ENCODE data around the gene CELF4. TPM values are rescaled to one million over a fixed set of nuclear protein-coding genes. Genes with fewer than 3 reads are reported as not detected.

The CELF4 gene
- total and polyA plus RNA-seq, 5 donors from 2014 or later, result 0.08 to 0.30 (median 0.08) TPM; not detected in 2

GRCh38 chr18:37598966-37599896 is 33.6 kb upstream of the CELF4 start:
- ATAC-seq (ENCODE audit: low read depth in 2 of 2), result no peak
- H3K27ac Mint-ChIP-seq, result no peak overlapping the region
- no peak overlapping the region for H3K4me3 Mint-ChIP-seq
- H3K4me1 Mint-ChIP-seq, result no peaks in the 10 kb centered on the region
- Histone ChIP-seq H3K36me3 (ENCODE audit: control insufficient read depth, insufficient read depth, low read length) (no peaks in the 10 kb centered on the region), H3K9me3 (ENCODE audit: control insufficient read depth in 2 of 2, low read length in 2 of 2) (no peaks in the 10 kb centered on the region), H3K4me1 (ENCODE audit: control insufficient read depth, insufficient read depth, low read length, poor library complexity, severe bottlenecking) (no peaks in the 10 kb centered on the region), H3K27ac (ENCODE audit: insufficient read depth, low read length, poor library complexity, severe bottlenecking) (no peak overlapping the region), H3K4me3 (ENCODE audit: low read depth, low read length) (no peak overlapping the region), H3K27me3 (ENCODE audit: control insufficient read depth, insufficient read depth, low read length) (no peaks in the 10 kb centered on the region)
- H3K27me3 Mint-ChIP-seq, result no peaks in the 10 kb centered on the region
- no peaks in the 10 kb centered on the region for H3K36me3 Mint-ChIP-seq
- DNase-seq, result no peak
- H3K9me3 Mint-ChIP-seq, result peaks cover 0 to 7% (median 3%) of the 10 kb centered on the region in 7 donors

DNA sequence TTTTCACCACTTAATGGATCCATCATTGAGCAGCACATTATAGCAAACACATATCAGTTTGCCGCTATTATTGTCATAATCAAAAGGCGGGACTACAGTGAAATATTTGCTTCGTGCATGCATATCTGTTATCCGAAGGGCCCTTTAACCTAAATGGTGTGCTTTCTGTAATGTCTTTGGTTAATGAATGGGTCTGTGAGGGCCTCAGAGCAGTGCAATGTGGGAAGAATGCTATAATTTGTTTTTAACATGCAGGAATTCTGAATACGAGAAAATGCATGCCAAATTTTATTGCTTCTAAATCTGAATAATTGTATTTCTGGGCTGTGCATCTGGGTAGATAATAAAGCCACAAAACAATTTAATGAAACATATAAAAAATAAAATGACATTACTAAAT is 32.8 kb upstream of the CELF4 start:
- H3K9me3 ChIP-seq (ENCODE audit: control insufficient read depth in 2 of 2, low read length in 2 of 2), result no peaks in the 10 kb centered on the region
- H3K4me3 ChIP-seq (ENCODE audit: low read depth, low read length), result no peak overlapping the region
- no peaks in the 10 kb centered on the region for H3K36me3 ChIP-seq (ENCODE audit: control insufficient read depth, insufficient read depth, low read length)
- H3K4me1 ChIP-seq (ENCODE audit: control insufficient read depth, insufficient read depth, low read length, poor library complexity, severe bottlenecking), result no peaks in the 10 kb centered on the region
- Mint-ChIP-seq H3K4me3 (no peak overlapping the region), H3K4me1 (no peaks in the 10 kb centered on the region), H3K9me3 (peaks cover 0 to 7% (median 0%) of the 10 kb centered on the region in 7 donors), H3K36me3 (no peaks in the 10 kb centered on the region), H3K27ac (no peak overlapping the region), H3K27me3 (no peaks in the 10 kb centered on the region)
- H3K27me3 ChIP-seq (ENCODE audit: control insufficient read depth, insufficient read depth, low read length), result no peaks in the 10 kb centered on the region
- H3K27ac ChIP-seq (ENCODE audit: insufficient read depth, low read length, poor library complexity, severe bottlenecking), result no peak overlapping the region
- DNase-seq (no peak), ATAC-seq (ENCODE audit: low read depth in 2 of 2) (no peak)

GRCh38 chr18:37590346-37590745 is 24.7 kb upstream of the CELF4 start:
- Mint-ChIP-seq H3K27ac (no peak overlapping the region), H3K27me3 (no peaks in the 10 kb centered on the region), H3K4me3 (no peak overlapping the region), H3K4me1 (no peaks in the 10 kb centered on the region), H3K36me3 (no peaks in the 10 kb centered on the region), H3K9me3 (peaks cover 0 to under 1% (median 0%) of the 10 kb centered on the region in 7 donors)
- H3K27ac ChIP-seq (ENCODE audit: insufficient read depth, low read length, poor library complexity, severe bottlenecking), result no peak overlapping the region
- no peaks in the 10 kb centered on the region for H3K4me1 ChIP-seq (ENCODE audit: control insufficient read depth, insufficient read depth, low read length, poor library complexity, severe bottlenecking)
- no peaks in the 10 kb centered on the region for H3K36me3 ChIP-seq (ENCODE audit: control insufficient read depth, insufficient read depth, low read length)
- H3K27me3 ChIP-seq (ENCODE audit: control insufficient read depth, insufficient read depth, low read length), result no peaks in the 10 kb centered on the region
- H3K9me3 ChIP-seq (ENCODE audit: control insufficient read depth in 2 of 2, low read length in 2 of 2), result no peaks in the 10 kb centered on the region
- no peak overlapping the region for H3K4me3 ChIP-seq (ENCODE audit: low read depth, low read length)
- DNase-seq (no peak), ATAC-seq (ENCODE audit: low read depth in 2 of 2) (no peak)

DNA sequence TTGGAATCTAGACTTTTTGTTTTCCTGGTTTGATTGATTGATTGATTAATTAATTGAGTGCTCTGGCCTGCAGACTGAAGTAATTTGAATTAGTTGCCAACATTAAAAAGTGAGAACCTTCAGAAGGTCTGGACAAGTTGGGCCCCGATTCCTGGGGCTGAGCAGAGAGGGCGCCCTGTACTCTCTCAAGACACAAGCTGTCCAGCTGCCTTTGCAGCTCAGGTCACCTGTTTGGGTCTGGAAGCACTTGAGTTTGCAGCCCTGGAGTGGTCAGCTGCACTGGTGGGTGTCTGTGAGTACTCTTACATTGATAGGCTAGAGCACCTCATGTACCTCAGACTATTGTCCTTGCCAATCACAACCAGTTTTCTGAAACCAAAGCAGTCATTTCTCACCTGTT is 22.7 kb upstream of the CELF4 start:
- H3K36me3 Mint-ChIP-seq, result no peaks in the 10 kb centered on the region
- no peaks in the 10 kb centered on the region for H3K27me3 Mint-ChIP-seq
- Histone ChIP-seq H3K9me3 (ENCODE audit: control insufficient read depth in 2 of 2, low read length in 2 of 2) (no peaks in the 10 kb centered on the region), H3K27ac (ENCODE audit: insufficient read depth, low read length, poor library complexity, severe bottlenecking) (no peak overlapping the region), H3K4me1 (ENCODE audit: control insufficient read depth, insufficient read depth, low read length, poor library complexity, severe bottlenecking) (no peaks in the 10 kb centered on the region), H3K36me3 (ENCODE audit: control insufficient read depth, insufficient read depth, low read length) (no peaks in the 10 kb centered on the region), H3K4me3 (ENCODE audit: low read depth, low read length) (no peak overlapping the region), H3K27me3 (ENCODE audit: control insufficient read depth, insufficient read depth, low read length) (no peaks in the 10 kb centered on the region)
- H3K4me1 Mint-ChIP-seq, result no peaks in the 10 kb centered on the region
- no peak overlapping the region for H3K4me3 Mint-ChIP-seq
- DNase-seq (no peak), ATAC-seq (ENCODE audit: low read depth in 2 of 2) (no peak)
- H3K9me3 Mint-ChIP-seq, result peaks cover 0 to 1% (median 0%) of the 10 kb centered on the region in 7 donors
- no peak overlapping the region for H3K27ac Mint-ChIP-seq

DNA sequence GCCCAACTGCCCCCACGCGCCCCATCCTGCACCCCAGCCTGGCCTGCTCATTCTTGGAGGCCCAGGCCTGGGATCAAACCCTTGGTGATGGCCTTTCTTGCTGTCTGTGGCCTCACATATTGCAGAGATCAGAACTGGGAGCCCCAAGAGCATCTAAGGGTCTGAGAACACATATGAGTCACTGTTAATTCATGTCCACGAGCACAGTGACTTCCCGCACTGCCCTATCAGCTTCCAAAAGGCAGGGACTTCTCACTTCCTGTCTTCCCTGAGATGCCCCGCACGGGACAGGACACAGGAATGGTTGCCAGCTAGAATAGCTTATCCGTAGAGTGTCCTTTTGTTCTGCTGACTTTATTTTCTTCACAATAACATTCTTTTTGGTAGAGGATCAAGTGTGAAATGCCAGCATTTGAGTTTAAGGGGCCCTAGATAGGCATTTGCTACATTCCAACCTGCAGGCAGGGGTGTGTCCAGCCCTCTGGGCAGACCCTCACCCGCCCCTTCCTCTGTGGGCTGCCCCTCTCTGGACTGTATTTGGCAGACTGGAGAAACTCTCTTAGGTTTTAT is 21.1 kb upstream of the CELF4 start:
- Histone ChIP-seq H3K36me3 (ENCODE audit: control insufficient read depth, insufficient read depth, low read length) (no peaks in the 10 kb centered on the region), H3K4me3 (ENCODE audit: low read depth, low read length) (no peak overlapping the region)

GRCh38 chr18:37584952-37585695 is 19.5 kb upstream of the CELF4 start:
- H3K27me3 ChIP-seq (ENCODE audit: control insufficient read depth, insufficient read depth, low read length), result no peaks in the 10 kb centered on the region
- ATAC-seq (ENCODE audit: low read depth in 2 of 2), result no peak
- Mint-ChIP-seq H3K27me3 (peaks cover 5% of the 10 kb centered on the region), H3K4me3 (no peak overlapping the region), H3K9me3 (peaks cover 0 to 2% (median 1%) of the 10 kb centered on the region in 7 donors), H3K27ac (no peak overlapping the region), H3K36me3 (no peaks in the 10 kb centered on the region), H3K4me1 (no peaks in the 10 kb centered on the region)
- no peak overlapping the region for H3K27ac ChIP-seq (ENCODE audit: insufficient read depth, low read length, poor library complexity, severe bottlenecking)
- DNase-seq, result no peak
- H3K9me3 ChIP-seq (ENCODE audit: control insufficient read depth in 2 of 2, low read length in 2 of 2), result no peaks in the 10 kb centered on the region
- no peaks in the 10 kb centered on the region for H3K36me3 ChIP-seq (ENCODE audit: control insufficient read depth, insufficient read depth, low read length)
- no peaks in the 10 kb centered on the region for H3K4me1 ChIP-seq (ENCODE audit: control insufficient read depth, insufficient read depth, low read length, poor library complexity, severe bottlenecking)
- no peak overlapping the region for H3K4me3 ChIP-seq (ENCODE audit: low read depth, low read length)

More for the DNA sequence above, 21.1 kb upstream of the CELF4 start:
- Mint-ChIP-seq H3K27ac (no peak overlapping the region), H3K4me1 (no peaks in the 10 kb centered on the region), H3K9me3 (peaks cover 0 to 2% (median 0%) of the 10 kb centered on the region in 7 donors), H3K27me3 (peaks cover 5% of the 10 kb centered on the region), H3K4me3 (no peak overlapping the region), H3K36me3 (no peaks in the 10 kb centered on the region)
- Histone ChIP-seq H3K27ac (ENCODE audit: insufficient read depth, low read length, poor library complexity, severe bottlenecking) (no peak overlapping the region), H3K9me3 (ENCODE audit: control insufficient read depth in 2 of 2, low read length in 2 of 2) (no peaks in the 10 kb centered on the region), H3K27me3 (ENCODE audit: control insufficient read depth, insufficient read depth, low read length) (no peaks in the 10 kb centered on the region), H3K4me1 (ENCODE audit: control insufficient read depth, insufficient read depth, low read length, poor library complexity, severe bottlenecking) (no peaks in the 10 kb centered on the region)
- no peak for DNase-seq
- ATAC-seq (ENCODE audit: low read depth in 2 of 2), result no peak

- no peaks in the 10 kb centered on the region for H3K4me1 ChIP-seq (ENCODE audit: control insufficient read depth, insufficient read depth, low read length, poor library complexity, severe bottlenecking)
- H3K4me3 ChIP-seq (ENCODE audit: low read depth, low read length), result no peak overlapping the region
- ATAC-seq (ENCODE audit: low read depth in 2 of 2) (no peak), DNase-seq (no peak)
- H3K9me3 ChIP-seq (ENCODE audit: control insufficient read depth in 2 of 2, low read length in 2 of 2), result no peaks in the 10 kb centered on the region
- H3K36me3 ChIP-seq (ENCODE audit: control insufficient read depth, insufficient read depth, low read length), result no peaks in the 10 kb centered on the region
- Mint-ChIP-seq H3K36me3 (no peaks in the 10 kb centered on the region), H3K4me3 (no peak overlapping the region), H3K4me1 (no peaks in the 10 kb centered on the region), H3K9me3 (peaks cover 0 to 4% (median 1%) of the 10 kb centered on the region in 7 donors), H3K27ac (no peak overlapping the region), H3K27me3 (peaks cover 5% of the 10 kb centered on the region)
- H3K27ac ChIP-seq (ENCODE audit: insufficient read depth, low read length, poor library complexity, severe bottlenecking), result no peak overlapping the region
- H3K27me3 ChIP-seq (ENCODE audit: control insufficient read depth, insufficient read depth, low read length), result no peaks in the 10 kb centered on the region
These were observed 18.6 kb upstream of the CELF4 start for GRCh38 chr18:37584217-37584616.
